ENCODE measurements around the gene CFAP91. TPM values are rescaled to one million over a fixed set of nuclear protein-coding genes. Genes with fewer than 3 reads are reported as not detected.

Gene CFAP91
- total RNA-seq, 2 experiments from 2014 or later: not detected

- H3K27ac Mint-ChIP-seq: no peak overlapping the region
- DNase-seq (no peak), ATAC-seq (ENCODE audit: poor library complexity) (no peak)
- no peaks in the 10 kb centered on the region for H3K4me1 Mint-ChIP-seq (ENCODE audit: low read depth)
- no peak for TF ChIP-seq CTCF (IDR thresholded peaks at IDR 0.05)
- no peaks in the 10 kb centered on the region for H3K9me3 Mint-ChIP-seq
- Histone ChIP-seq H3K4me1 (ENCODE audit: insufficient read depth, low read length) (no peaks in the 10 kb centered on the region), H3K9me3 (ENCODE audit: control insufficient read depth in 1 of 2, insufficient read depth in 1 of 2, low read length in 2 of 2) (no peaks in the 10 kb centered on the region), H3K27me3 (ENCODE audit: control insufficient read depth in 1 of 2, insufficient read depth in 2 of 2, low read length in 2 of 2) (peaks cover 3 to 18% of the 10 kb centered on the region in 2 experiments), H3K4me3 (ENCODE audit: low read length) (no peak overlapping the region), H3K27ac (ENCODE audit: low read depth in 1 of 2, low read length in 2 of 2) (no peak overlapping the region), H3K36me3 (ENCODE audit: insufficient read depth, low read length) (no peaks in the 10 kb centered on the region)
- peaks cover 60% of the 10 kb centered on the region for H3K27me3 Mint-ChIP-seq
- H3K4me3 Mint-ChIP-seq: no peak overlapping the region
- H3K36me3 Mint-ChIP-seq (ENCODE audit: low read depth): no peaks in the 10 kb centered on the region
- ChIA-PET CTCF (no interaction called here), POLR2A (no interaction called here)
- intact Hi-C loops (cut with DNase I, micrococcal nuclease): no loop called here
Measured at GRCh38 chr3:119746423-119746822, 43.6 kb downstream of the CFAP91 start.

- Mint-ChIP-seq H3K27me3 (peaks cover 53% of the 10 kb centered on the region), H3K9me3 (no peaks in the 10 kb centered on the region), H3K36me3 (ENCODE audit: low read depth) (no peaks in the 10 kb centered on the region), H3K4me3 (no peak overlapping the region), H3K4me1 (ENCODE audit: low read depth) (no peaks in the 10 kb centered on the region), H3K27ac (no peak overlapping the region)
- ATAC-seq (ENCODE audit: poor library complexity): no peak
- H3K4me1 ChIP-seq (ENCODE audit: insufficient read depth, low read length): no peaks in the 10 kb centered on the region
- CTCF ChIA-PET: no interaction called here
- no peak for DNase-seq
- POLR2A ChIA-PET: no interaction called here
- intact Hi-C loops (cut with DNase I, micrococcal nuclease): no loop called here
- no peak overlapping the region for H3K4me3 ChIP-seq (ENCODE audit: low read length)
- no peak for TF ChIP-seq CTCF (IDR thresholded peaks at IDR 0.05)
- peaks cover 0 to 16% of the 10 kb centered on the region in 2 experiments for H3K27me3 ChIP-seq (ENCODE audit: control insufficient read depth in 1 of 2, insufficient read depth in 2 of 2, low read length in 2 of 2)
- H3K27ac ChIP-seq (ENCODE audit: low read depth in 1 of 2, low read length in 2 of 2): no peak overlapping the region
- no peaks in the 10 kb centered on the region for H3K36me3 ChIP-seq (ENCODE audit: insufficient read depth, low read length)
- H3K9me3 ChIP-seq (ENCODE audit: control insufficient read depth in 1 of 2, insufficient read depth in 1 of 2, low read length in 2 of 2): no peaks in the 10 kb centered on the region
Measured at GRCh38 chr3:119747357-119747756, 44.5 kb downstream of the CFAP91 start.

GRCh38 chr3:119748991-119749390 is 46.2 kb downstream of the CFAP91 start:
- intact Hi-C loops (cut with DNase I, micrococcal nuclease): no loop called here
- Histone ChIP-seq H3K27ac (ENCODE audit: low read depth in 1 of 2, low read length in 2 of 2) (no peak overlapping the region), H3K27me3 (ENCODE audit: control insufficient read depth in 1 of 2, insufficient read depth in 2 of 2, low read length in 2 of 2) (peaks cover 0 to 12% of the 10 kb centered on the region in 2 experiments), H3K36me3 (ENCODE audit: insufficient read depth, low read length) (no peaks in the 10 kb centered on the region), H3K4me3 (ENCODE audit: low read length) (no peak overlapping the region), H3K9me3 (ENCODE audit: control insufficient read depth in 1 of 2, insufficient read depth in 1 of 2, low read length in 2 of 2) (no peaks in the 10 kb centered on the region), H3K4me1 (ENCODE audit: insufficient read depth, low read length) (no peaks in the 10 kb centered on the region)
- Mint-ChIP-seq H3K4me3 (no peak overlapping the region), H3K27ac (no peak overlapping the region), H3K4me1 (ENCODE audit: low read depth) (no peaks in the 10 kb centered on the region), H3K36me3 (ENCODE audit: low read depth) (no peaks in the 10 kb centered on the region), H3K27me3 (peaks cover 47% of the 10 kb centered on the region), H3K9me3 (no peaks in the 10 kb centered on the region)
- ChIA-PET POLR2A (no interaction called here), CTCF (no interaction called here)
- no peak for TF ChIP-seq CTCF (IDR thresholded peaks at IDR 0.05)
- ATAC-seq (ENCODE audit: poor library complexity): no peak
- DNase-seq: no peak
